Raji (cell line): ENCODE data around the gene CMPK2.

ENCODE experiments used
- POLR2A ChIP-seq: IDR thresholded peaks from 2 replicates; pipeline ENCODE4 v1.6.1; 2011; ENCODE audit warnings: low read depth, low read length, control low read depth; ENCODE audit not compliant: insufficient read depth

CMPK2 gene

GRCh38 chr2:6865346-6866274 lies at the start of gene CMPK2:
CMPK2 (minus strand) TSS chr2:6865907; CDS start chr2:6865696, 211 bp downstream.
- no peak for TF ChIP-seq POLR2A

GRCh38 chr2:6915399-6915798 lies 49.7 kb upstream of the CMPK2 start:
- TF ChIP-seq POLR2A, result no peak

GRCh38 chr2:6914828-6915227 lies 49.1 kb upstream of the CMPK2 start:
- TF ChIP-seq POLR2A, result no peak

- TF ChIP-seq POLR2A, result no peak
These were observed 47.9 kb upstream of the CMPK2 start for GRCh38 chr2:6913415-6914157.

GRCh38 chr2:6911721-6912120 lies 46.0 kb upstream of the CMPK2 start:
- no peak for TF ChIP-seq POLR2A

- no peak for TF ChIP-seq POLR2A
These were observed 44.0 kb upstream of the CMPK2 start for GRCh38 chr2:6909431-6910385.

GRCh38 chr2:6908291-6908690 lies 42.6 kb upstream of the CMPK2 start:
- TF ChIP-seq POLR2A, result no peak

- no peak for TF ChIP-seq POLR2A
These were observed 40.5 kb upstream of the CMPK2 start for GRCh38 chr2:6906165-6906741.

GRCh38 chr2:6905668-6906067 lies 40.0 kb upstream of the CMPK2 start:
- no peak for TF ChIP-seq POLR2A

- no peak for TF ChIP-seq POLR2A
These were observed 31.4 kb upstream of the CMPK2 start for GRCh38 chr2:6896930-6897759.

GRCh38 chr2:6893876-6894482 lies 28.3 kb upstream of the CMPK2 start:
- no peak for TF ChIP-seq POLR2A

GRCh38 chr2:6888724-6889123 lies 23.0 kb upstream of the CMPK2 start:
- no peak for TF ChIP-seq POLR2A

- no peak for TF ChIP-seq POLR2A
These were observed 22.1 kb upstream of the CMPK2 start for GRCh38 chr2:6887751-6888192.

- TF ChIP-seq POLR2A, result no peak
These were observed 20.3 kb upstream of the CMPK2 start for GRCh38 chr2:6885968-6886367.

GRCh38 chr2:6885551-6885950 lies 19.8 kb upstream of the CMPK2 start:
- no peak for TF ChIP-seq POLR2A
